ENCODE data around the gene DOK5.

The DOK5 gene

GRCh38 chr20:54570561-54570960, 95.2 kb downstream of the DOK5 start:
- DNase-seq: no peak

- DNase-seq: no peak
Measured at GRCh38 chr20:54572665-54573435, 97.5 kb downstream of the DOK5 start.

DNA sequence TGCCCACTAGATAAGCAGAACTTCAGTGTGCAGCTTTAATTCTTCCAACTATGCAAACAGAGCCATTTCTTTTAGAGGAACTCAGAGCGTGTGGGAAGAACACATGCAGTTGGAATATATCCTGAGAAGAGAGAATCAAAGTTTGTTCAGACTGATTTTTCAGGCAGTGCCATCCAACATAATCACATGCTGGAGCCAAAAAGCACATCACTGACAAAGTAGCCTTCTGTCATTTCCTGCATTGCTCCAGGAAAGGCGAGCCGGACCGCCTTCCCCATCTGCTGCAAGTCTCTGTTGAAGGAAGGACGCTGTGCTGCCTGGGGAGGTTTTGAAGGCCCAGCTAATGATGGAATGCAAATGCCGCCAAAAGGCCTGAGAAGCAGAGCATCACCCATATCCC, 98.4 kb downstream of the DOK5 start:
- no peak for DNase-seq

DNA sequence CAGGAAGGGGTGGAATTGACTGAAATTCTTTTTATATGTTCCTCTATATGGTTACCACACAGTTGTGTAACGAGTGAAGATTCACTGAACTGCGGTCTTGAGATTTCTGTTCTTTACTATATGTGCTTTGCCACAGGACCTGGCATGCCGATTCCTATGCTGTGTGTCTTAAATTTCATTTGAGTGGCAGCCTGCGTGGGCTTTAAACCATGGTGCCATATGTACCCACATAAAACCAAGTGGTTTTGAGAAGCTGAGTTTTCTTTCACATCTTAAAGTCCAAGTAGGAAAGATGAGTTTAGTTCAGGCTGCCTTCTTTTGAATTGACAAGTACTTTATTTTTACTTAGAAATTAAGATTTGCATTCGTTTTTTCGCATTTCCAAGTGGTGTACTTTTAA, 101.1 kb downstream of the DOK5 start:
- no peak for DNase-seq

DNA sequence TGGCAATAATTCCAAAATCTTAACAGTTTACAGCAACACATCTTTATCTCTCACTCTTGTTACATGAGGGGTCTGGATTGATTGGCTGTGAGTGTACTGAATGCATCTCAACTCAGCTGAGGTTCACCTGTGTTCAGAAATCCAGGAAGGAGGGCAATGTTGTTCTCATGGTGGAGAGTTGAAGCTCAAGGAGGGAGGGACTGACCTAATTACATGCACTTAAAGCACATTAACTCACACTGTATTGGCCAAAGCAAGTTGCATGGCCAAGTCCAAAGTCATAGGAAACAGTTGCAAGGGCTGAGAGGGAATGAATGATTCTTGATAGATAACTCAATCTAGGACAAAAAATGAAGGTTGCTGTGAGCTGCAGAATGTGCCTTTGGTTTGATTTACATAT, 102.2 kb downstream of the DOK5 start:
- no peak for DNase-seq

DNA sequence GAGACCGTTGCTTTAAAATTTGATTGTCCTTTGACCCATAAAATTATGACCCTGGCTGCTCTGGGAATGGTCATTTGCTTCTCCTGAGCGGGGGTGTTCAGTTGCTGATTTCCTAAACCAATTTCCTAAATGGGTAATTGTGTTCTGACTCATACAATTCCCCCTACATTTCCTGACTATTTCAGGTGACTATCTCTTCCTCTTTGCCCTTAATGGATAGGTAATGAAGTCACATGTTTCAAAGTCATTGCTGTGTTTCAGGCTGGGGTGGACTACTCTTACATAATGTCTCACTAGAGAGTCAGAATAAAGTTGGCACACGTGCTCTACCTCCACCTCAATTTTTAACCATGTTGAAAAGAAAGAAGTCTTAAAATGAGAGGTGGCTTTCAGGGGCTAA, 109.8 kb downstream of the DOK5 start:
- DNase-seq: no peak

GRCh38 chr20:54587408-54587807, 112.0 kb downstream of the DOK5 start:
- DNase-seq: no peak

- no peak for DNase-seq
Measured at GRCh38 chr20:54589402-54590030, 114.1 kb downstream of the DOK5 start.

DNA sequence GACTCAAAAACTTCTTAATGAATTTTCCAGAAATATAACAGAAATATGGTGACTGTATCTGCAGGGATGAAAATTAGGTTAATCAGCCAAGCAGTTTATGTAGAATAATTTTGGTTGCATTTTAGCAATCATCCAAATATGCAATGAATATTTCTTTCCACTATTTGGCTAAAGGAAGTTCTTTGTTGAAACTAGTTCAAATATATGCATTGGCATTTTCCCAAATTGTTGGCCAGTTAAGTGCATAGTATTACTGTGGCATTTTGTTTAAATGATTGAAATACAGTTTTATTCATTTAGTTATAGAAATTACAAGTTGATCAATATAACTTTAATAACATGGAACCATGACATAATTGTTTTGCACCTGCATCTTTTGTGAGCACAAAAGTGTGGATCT, 115.5 kb downstream of the DOK5 start:
- DNase-seq: no peak

GRCh38 chr20:54596651-54597050, 121.3 kb downstream of the DOK5 start:
- no peak for DNase-seq

DNA sequence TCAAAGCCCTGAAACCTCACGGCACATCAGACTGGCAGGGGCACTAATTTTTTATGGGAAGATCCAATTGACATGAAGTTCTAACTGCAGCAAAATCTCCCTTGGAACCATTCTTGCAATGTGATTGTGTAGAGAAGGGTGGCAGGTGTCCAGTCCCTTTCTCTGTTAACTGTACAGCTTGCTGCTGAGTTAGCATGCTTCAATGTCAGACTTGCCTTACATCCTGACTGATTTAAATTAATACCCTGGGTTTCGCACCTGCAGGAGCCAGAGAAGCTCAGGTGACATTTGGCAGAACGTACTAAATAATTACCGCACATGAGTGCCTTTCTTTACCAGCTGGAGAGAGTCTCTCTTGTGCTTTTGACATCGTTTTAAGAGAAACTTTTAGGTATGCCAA, 123.0 kb downstream of the DOK5 start:
- no peak for DNase-seq

DNA sequence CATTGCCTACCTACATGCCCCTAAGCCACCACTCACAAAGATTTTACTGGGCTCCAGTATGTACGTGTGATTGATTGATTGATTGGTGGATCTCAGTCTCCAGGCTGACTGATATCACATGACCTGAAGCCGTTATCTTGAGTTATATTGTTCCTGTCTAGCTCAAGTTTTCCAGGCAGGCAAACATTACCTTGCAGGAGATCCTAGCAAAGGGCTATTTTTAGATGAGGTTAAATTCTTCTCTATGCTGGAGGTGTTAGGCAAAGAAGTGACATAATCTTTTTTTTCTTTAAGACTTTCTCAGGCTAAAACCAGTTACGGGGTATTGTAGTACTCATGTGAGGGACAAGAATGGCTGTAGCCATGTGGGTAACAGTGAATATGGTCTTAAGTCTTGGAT, 125.2 kb downstream of the DOK5 start:
- no peak for DNase-seq

- DNase-seq: no peak
Measured at GRCh38 chr20:54601831-54602515, 126.6 kb downstream of the DOK5 start.

GRCh38 chr20:54605319-54605718, 129.9 kb downstream of the DOK5 start:
- no peak for DNase-seq

DNA sequence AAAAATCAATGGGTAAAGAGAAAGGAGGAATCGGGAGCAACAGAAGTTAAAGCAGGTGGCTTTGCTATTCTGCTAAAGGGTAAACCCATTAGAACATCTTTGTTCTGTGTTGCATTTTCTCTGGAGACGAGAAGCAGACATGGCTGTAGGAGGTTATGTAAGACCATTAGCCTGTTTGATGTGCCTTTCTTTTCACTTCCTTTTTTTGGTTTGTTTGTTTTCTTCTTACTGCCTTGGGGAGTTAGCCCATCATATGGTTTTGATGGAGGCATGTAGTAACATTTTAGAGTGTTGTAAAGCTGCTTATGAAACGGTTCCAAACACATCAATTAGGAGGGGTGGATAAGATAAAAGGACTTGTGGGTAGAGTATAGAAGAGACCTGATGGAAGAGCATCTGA, 131.0 kb downstream of the DOK5 start:
- DNase-seq: no peak

- no peak for DNase-seq
Measured at GRCh38 chr20:54608039-54608745, 132.8 kb downstream of the DOK5 start.

GRCh38 chr20:54608943-54609342, 133.6 kb downstream of the DOK5 start:
- no peak for DNase-seq

DNA sequence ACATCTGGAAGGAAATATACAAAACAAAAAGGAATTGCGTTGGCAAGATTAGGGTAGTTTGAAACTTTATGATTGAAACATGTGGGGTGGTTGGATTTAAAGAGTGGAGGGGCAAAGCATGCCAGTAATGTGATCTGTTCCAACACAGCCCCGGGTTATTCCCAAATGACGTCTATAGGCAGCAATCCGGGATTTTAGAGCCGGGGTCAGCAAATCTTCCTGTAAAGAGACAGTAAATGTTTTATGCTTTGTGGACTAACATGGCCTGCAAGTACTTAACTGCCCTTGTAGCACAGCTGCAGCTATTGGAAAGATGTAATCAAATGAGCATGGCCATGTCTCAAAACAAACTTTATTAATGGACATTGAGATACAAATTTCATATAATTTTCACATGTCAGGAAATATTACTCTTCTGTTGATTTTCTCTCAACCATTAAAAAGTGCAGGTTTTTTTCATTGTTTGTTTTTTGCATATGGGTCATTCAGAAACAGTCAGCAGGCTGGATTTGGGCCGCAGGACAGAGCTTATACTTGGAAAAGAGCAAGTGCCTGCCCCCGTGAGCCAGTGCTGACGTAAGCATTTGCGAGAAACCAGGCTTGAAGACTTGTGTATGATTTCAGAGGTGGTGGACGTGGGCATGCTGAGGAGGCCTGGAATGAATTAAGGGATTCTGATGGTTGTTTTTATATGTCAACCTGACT, 136.5 kb downstream of the DOK5 start:
- DNase-seq: no peak

DNA sequence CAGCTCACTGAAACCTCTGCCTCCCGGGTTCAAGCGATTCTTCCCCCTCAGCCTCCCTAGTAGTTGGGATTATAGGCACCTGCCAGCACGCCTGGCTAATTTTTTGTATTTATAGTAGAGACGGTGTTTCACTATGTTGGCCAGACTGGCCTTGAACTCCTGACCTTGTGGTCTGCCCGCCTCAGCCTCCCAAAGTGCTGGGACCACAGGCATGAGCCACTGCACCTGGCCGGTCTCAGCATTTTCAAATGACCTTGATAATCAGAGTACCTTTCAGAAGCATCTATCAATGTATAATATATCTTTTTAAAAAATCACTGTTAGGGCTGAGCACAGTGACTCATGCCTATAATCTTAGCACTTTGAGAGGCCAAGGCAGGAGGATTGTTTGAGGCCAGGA, 143.0 kb downstream of the DOK5 start:
- no peak for DNase-seq

GRCh38 chr20:54619181-54619580, 143.8 kb downstream of the DOK5 start:
- no peak for DNase-seq

DNA sequence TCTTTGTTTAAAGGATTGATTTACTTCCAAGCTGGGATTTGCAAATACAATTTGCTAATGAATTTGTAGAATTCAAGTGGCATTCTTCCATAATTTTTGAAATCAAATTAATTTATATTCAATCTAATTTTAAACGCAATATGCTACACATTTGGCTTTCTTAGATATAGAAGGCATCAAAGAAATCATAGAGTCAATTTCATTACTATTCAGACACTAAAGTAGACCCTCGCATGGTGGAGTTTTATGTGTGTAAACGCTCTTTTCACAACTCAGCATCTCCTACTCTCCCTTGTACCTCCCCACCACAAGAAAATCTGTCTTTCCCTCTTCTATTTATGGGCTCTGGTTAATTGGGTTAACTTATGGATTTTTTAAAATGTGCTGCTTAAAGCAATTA, 144.3 kb downstream of the DOK5 start:
- DNase-seq: no peak

DNA sequence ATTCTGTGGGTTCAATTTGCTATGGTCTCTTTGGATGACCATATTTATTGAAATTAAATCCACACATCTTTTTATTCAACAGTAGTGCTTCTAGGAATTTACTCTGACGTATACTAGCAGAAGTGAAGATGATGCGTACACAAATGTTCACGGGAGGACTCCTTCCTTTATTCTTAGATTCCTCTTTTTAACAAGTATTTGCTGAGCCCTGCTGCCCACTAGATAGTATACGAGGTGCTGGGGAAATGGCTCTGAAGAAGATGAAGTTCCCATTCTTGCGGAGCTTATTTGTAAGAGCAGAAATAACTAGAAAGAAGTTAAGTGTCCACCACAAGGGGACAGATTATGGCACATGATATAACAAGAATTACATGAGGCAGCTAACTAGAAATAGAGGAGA, 145.2 kb downstream of the DOK5 start:
- no peak for DNase-seq

Data from NCI-H1436 (cell line).